Measurements from ENCODE around the gene C15orf61.

Gene C15orf61

GRCh38 chr15:67521029-67521782 is at the start of gene C15orf61:
C15orf61 (plus strand) TSS chr15:67521131; CDS start chr15:67521249, 118 bp downstream.
- peak; percentile 85 for DNase-seq (ENCODE audit: low spot score)

- no peak for DNase-seq (ENCODE audit: low spot score)
Measured at GRCh38 chr15:67472957-67473356, 48.0 kb upstream of the C15orf61 start.

- no peak for DNase-seq (ENCODE audit: low spot score)
Measured at GRCh38 chr15:67474405-67475110, 46.4 kb upstream of the C15orf61 start.

GRCh38 chr15:67479781-67480505 is 41.0 kb upstream of the C15orf61 start:
- DNase-seq (ENCODE audit: low spot score) = no peak

GRCh38 chr15:67480741-67481140 is 40.2 kb upstream of the C15orf61 start:
- no peak for DNase-seq (ENCODE audit: low spot score)

GRCh38 chr15:67481680-67482079 is 39.3 kb upstream of the C15orf61 start:
- DNase-seq (ENCODE audit: low spot score) = no peak

- DNase-seq (ENCODE audit: low spot score) = no peak
Measured at GRCh38 chr15:67495585-67495984, 25.3 kb upstream of the C15orf61 start.

GRCh38 chr15:67501177-67501835 is 19.6 kb upstream of the C15orf61 start:
- DNase-seq (ENCODE audit: low spot score) = peak; percentile 53

GRCh38 chr15:67501836-67502461 is 19.0 kb upstream of the C15orf61 start:
- peak; percentile 20 for DNase-seq (ENCODE audit: low spot score)

GRCh38 chr15:67504056-67504455 is 16.9 kb upstream of the C15orf61 start:
- no peak for DNase-seq (ENCODE audit: low spot score)

GRCh38 chr15:67504796-67505195 is 16.1 kb upstream of the C15orf61 start:
- DNase-seq (ENCODE audit: low spot score) = no peak

- no peak for DNase-seq (ENCODE audit: low spot score)
Measured at GRCh38 chr15:67505675-67506572, 15.0 kb upstream of the C15orf61 start.

- no peak for DNase-seq (ENCODE audit: low spot score)
Measured at GRCh38 chr15:67506775-67507747, 13.9 kb upstream of the C15orf61 start.

- no peak for DNase-seq (ENCODE audit: low spot score)
Measured at GRCh38 chr15:67508407-67508806, 12.5 kb upstream of the C15orf61 start.

- DNase-seq (ENCODE audit: low spot score) = no peak
Measured at GRCh38 chr15:67509918-67510317, 11.0 kb upstream of the C15orf61 start.

GRCh38 chr15:67510597-67511190 is 10.2 kb upstream of the C15orf61 start:
- no peak for DNase-seq (ENCODE audit: low spot score)

GRCh38 chr15:67511606-67512005 is 9.3 kb upstream of the C15orf61 start:
- no peak for DNase-seq (ENCODE audit: low spot score)

- no peak for DNase-seq (ENCODE audit: low spot score)
Measured at GRCh38 chr15:67512140-67512539, 8.8 kb upstream of the C15orf61 start.
